Colonic mucosa (tissue), 4 donors: ENCODE measurements around the gene OR2V2. TPM values are rescaled to one million over a fixed set of nuclear protein-coding genes. Genes with fewer than 3 reads are reported as not detected.

ENCODE experiments used
- DNase-seq: peaks from one replicate; pipeline ENCODE4 v3.0.0-alpha.2; 2020
- H3K27ac ChIP-seq: fragments of 200-600 bp; one replicate; pipeline ENCODE4 v1.8.0; 2021
- H3K27me3 ChIP-seq: fragments of 200-600 bp; one replicate; pipeline ENCODE4 v1.8.0; 2021
- H3K36me3 ChIP-seq: fragments of 200-600 bp; one replicate; pipeline ENCODE4 v1.8.0; 2021
- H3K4me1 ChIP-seq: fragments of 200-600 bp; one replicate; pipeline ENCODE4 v1.8.0; 2021; ENCODE audit warnings: mild to moderate bottlenecking
- H3K4me3 ChIP-seq: fragments of 200-600 bp; one replicate; pipeline ENCODE4 v1.8.0; 2021
- H3K9ac ChIP-seq, 2 donors: one replicate each; pipeline ENCODE4 v1.7.0; 2013; ENCODE audit warnings: control low read depth in 2 of 2, low read depth in 2 of 2, low read length in 2 of 2
- H3K9me3 ChIP-seq: fragments of 200-600 bp; one replicate; pipeline ENCODE4 v1.8.0; 2021
- CTCF ChIP-seq: fragments of 200-600 bp; IDR thresholded peaks from one replicate; pipeline ENCODE4 v1.8.0; 2022; ENCODE audit warnings: antibody characterized with exemption, mild to moderate bottlenecking
- intact Hi-C: fragments of 100-400 bp; cut with DNase I; formaldehyde crosslinking; loops from one replicate; pipeline ENCODE4 v1.14.1; 2022
- total RNA-seq, 2 donors: library from RNA; stranded (reverse); fragmentation: NEBNext Ultra II Directional in 1 of 2; extraction: Animal tissue kit (Norgen Biotek cat#: 25700) in 1 of 2; gene quantifications; one replicate each; pipeline ENCODE4 v1.2.1, GENCODE V29; 2021
- donor health status: healthy.
- donor health status: DM: no; HTN: no; CAD: no.
- donor health status: DM: no; HTN: no; CAD: no.

The OR2V2 gene
- total RNA-seq, 2 donors from 2014 or later: not detected

- no peak for TF ChIP-seq CTCF
- peak overlapping the region; percentile 82 to 88 for H3K9ac ChIP-seq
- peak; percentile 97 for DNase-seq
- no peaks in the 10 kb centered on the region for H3K36me3 ChIP-seq
- H3K4me3 ChIP-seq: peak overlapping the region; percentile 81
- H3K27me3 ChIP-seq: no peaks in the 10 kb centered on the region
- no peaks in the 10 kb centered on the region for H3K9me3 ChIP-seq
- intact Hi-C loops: no loop called here
- H3K4me1 ChIP-seq: no peaks in the 10 kb centered on the region
- H3K27ac ChIP-seq: peak overlapping the region; percentile 88
These were observed 44.3 kb downstream of the OR2V2 start for GRCh38 chr5:181191526-181192336.

DNA sequence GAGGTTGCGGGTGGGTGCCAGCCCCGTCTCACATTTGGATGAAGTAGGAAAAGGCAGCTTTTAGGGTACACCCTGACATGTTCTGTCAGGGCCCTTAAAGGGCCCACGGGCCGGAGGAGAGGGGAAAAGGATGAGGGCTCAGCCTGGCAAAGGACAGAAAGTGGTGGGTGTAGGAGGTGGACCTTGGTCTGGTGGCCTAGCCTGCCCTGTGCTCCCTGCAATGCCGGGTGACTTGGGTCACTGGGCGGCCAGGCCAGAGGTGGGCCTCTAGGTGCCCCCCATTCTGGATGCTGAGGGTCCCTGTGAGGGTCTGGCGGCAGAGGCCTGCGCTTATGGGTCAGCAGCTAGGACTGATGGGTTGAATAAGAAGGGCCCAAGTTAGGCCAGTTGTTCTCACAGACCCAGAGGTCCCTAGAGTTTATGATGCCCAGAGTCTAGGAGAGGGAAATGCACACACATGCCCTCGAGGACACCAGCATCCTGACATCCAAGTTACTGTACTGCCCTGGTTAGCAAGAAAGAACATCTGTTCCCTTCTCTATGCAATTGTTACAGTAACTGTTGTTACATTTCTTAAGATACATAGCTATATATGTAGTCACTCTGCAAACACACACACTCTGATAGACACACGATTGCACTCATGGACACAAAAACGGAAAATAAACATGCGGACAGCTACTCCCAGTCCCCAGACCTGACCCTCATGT is 45.1 kb downstream of the OR2V2 start:
- Histone ChIP-seq H3K36me3 (no peaks in the 10 kb centered on the region), H3K4me3 (peak overlapping the region; percentile 81), H3K27ac (peak overlapping the region; percentile 88), H3K9me3 (no peaks in the 10 kb centered on the region), H3K9ac (peak overlapping the region; percentile 82 to 88), H3K4me1 (no peaks in the 10 kb centered on the region), H3K27me3 (no peaks in the 10 kb centered on the region)
- no peak for DNase-seq
- TF ChIP-seq CTCF: no peak
- intact Hi-C loops: no loop called here

- no peak for DNase-seq
- Histone ChIP-seq H3K27ac (no peak overlapping the region), H3K9me3 (no peaks in the 10 kb centered on the region), H3K9ac (no peak overlapping the region), H3K4me1 (no peaks in the 10 kb centered on the region), H3K27me3 (no peaks in the 10 kb centered on the region), H3K36me3 (no peaks in the 10 kb centered on the region), H3K4me3 (no peak overlapping the region)
- intact Hi-C loops: no loop called here
- TF ChIP-seq CTCF: no peak
These were observed 46.3 kb downstream of the OR2V2 start for GRCh38 chr5:181193656-181194055.

DNA sequence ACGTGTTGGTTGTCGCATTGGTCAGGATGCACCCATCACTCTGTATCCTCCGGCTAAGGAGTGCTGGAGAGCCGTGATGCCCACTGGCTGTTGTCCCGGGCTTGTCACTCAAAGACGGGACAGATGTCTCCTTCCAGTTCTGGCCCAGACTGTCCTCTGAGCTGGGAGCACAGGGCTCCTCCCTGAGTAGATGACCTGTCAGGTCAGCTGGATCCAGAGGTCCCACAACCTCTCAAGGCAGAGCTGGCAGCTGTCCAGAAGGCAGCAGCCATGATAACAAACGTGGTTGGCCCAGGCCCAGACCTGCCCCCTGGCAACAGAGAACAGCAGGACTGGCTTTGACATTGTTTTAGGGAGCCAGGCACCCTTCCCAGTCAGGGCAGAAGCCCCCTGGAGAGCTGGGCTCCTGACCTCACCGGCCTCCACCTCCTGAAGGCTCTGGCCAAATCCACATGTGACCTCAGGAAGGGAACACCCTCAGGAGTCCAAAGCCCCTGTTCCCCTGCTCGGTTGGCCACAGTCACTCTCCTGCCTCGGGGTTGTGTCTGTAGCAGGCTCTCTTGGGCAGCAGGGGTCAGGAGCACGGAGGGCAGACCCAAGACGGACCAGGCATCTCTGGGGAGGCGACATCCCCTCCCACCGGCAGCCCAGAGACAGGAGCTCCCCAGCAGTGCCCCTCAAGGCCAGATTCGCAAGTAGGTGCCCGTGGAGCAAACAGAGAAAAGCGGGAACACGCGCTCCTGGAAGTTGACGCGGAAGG is 47.3 kb downstream of the OR2V2 start:
- Histone ChIP-seq H3K36me3 (no peaks in the 10 kb centered on the region), H3K27ac (no peak overlapping the region), H3K9me3 (no peaks in the 10 kb centered on the region), H3K4me1 (no peaks in the 10 kb centered on the region), H3K27me3 (no peaks in the 10 kb centered on the region), H3K9ac (no peak overlapping the region), H3K4me3 (no peak overlapping the region)
- no peak for TF ChIP-seq CTCF
- no peak for DNase-seq
- intact Hi-C loops: no loop called here

DNA sequence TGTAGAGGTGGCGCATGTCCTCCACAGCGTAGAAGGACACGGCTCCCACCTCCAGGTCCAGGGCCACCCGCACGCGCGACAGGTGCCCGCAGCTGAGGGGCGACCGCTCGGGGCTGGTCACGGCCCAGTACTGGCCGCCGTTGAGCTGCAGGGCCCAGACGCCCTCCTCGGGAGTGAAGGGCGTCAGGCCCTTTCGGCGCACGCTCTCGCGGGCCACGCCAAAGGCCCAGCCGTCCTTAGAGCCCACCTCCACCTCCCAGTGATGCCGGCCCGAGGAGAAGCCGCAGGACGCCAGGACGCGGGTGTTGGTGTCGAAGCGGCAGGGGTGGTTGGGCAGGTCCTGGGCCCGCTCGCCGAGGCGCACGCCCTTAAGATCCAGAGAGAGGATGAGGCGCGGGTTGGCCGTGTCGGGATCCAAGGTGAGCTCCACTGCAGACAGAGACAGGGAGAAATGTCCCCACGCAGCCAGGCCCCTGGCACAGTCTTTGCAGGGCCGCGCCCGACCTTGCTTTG is 47.9 kb downstream of the OR2V2 start:
- TF ChIP-seq CTCF: no peak
- Histone ChIP-seq H3K36me3 (no peaks in the 10 kb centered on the region), H3K4me3 (no peak overlapping the region), H3K9me3 (no peaks in the 10 kb centered on the region), H3K4me1 (no peaks in the 10 kb centered on the region), H3K9ac (no peak overlapping the region), H3K27ac (no peak overlapping the region), H3K27me3 (no peaks in the 10 kb centered on the region)
- intact Hi-C loops: no loop called here
- no peak for DNase-seq
